Stimulated activated CD4-positive, alpha-beta T cell treated with anti-CD3 and anti-CD28 coated beads, TNF-alpha, amount 100 ng/mL, for 48 hours (primary cell): ENCODE measurements around the gene P3H2.
"Not testable (repeated sequence)": the region's sequence is repeated elsewhere in the genome, so short reads cannot be mapped to it uniquely, and the experiment has no call there.

Experiments
- DNase-seq, 3 donors: peaks; one replicate each; pipeline ENCODE4 v3.0.0-alpha.2; 2020; ENCODE audit warnings: low read depth in 3 of 3

P3H2 gene

GRCh38 chr3:190120269-190121060 is at the start of gene P3H2:
P3H2 (minus strand) TSS chr3:190120897; CDS start chr3:190120731, 166 bp downstream.
- peak in 2 of 3 donors; percentile 8 to 13 for DNase-seq

- DNase-seq, result no peak
These were observed 49.2 kb upstream of the P3H2 start for GRCh38 chr3:190169877-190170276.

- DNase-seq, result no peak
These were observed 48.5 kb upstream of the P3H2 start for GRCh38 chr3:190169243-190169642.

DNA sequence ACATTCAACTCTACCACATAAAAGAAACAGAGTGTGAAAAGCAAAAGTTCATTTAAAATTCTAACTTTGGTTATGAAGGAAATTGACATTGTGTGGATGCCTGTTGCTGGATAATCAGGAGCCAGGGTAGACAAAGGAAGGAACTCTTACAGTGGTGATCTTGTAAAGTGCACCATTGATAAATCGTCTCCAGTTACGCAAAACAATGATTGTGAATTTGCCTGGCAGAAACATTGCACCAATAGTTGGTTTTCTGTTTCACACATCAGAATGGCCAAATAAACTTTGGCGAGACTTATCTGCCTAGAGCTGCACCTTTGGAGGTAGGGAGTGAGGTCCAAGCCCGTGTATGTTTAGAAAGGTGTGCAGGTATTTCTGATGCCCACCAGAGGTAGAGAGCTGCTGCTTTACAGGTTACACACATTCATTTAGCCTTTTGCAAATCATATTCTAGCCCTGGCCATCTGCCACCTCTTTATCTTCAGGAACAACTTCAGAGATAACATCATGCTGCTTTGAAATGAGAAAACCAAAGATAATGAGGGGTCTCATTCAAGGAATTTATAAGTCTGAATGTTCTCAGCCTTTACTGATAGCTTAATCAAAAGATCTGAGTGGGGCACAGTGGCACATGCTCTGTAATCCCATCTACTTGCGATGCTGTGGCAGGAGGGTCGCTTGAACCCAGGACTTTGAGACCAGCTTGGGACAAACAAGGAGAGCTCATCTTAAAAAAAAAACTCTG is 47.4 kb upstream of the P3H2 start:
- no peak for DNase-seq

DNA sequence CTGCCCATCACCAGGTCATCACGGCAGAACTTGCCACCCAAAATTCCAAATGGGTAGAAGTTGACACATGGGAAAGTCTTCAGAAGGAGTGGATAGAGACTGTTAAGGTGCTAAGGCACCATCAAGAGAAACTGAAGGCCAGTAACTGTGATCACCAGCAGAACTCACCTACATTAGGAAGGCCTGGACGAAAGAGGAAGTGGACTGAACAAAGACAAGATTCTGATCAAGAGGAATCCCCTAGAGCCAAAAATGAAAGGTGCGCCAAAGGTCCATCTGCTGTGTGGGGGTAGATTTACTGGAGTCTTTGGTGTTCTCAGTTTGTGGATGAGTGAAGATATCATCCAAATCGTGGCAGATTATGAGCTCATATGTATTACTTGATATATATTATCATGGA is 46.3 kb upstream of the P3H2 start:
- no peak for DNase-seq

DNA sequence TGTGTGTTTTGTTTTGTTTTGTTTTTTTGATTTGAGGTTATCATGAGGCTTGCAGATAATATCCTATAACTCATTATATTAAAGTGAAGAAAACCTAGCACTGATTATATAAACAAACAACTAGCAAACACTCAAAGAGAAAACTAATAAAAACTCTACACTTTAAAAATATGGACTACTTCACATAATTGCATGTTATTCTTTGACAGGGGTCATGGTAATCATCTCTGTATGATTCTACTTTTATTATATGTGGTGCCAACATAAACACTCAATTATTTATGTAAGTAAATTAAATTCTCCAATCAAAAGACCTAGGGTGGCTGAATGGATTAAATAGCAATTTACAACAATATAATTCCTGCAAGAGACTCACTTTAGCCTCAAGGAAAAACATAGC is 44.6 kb upstream of the P3H2 start:
- DNase-seq, result no peak

DNA sequence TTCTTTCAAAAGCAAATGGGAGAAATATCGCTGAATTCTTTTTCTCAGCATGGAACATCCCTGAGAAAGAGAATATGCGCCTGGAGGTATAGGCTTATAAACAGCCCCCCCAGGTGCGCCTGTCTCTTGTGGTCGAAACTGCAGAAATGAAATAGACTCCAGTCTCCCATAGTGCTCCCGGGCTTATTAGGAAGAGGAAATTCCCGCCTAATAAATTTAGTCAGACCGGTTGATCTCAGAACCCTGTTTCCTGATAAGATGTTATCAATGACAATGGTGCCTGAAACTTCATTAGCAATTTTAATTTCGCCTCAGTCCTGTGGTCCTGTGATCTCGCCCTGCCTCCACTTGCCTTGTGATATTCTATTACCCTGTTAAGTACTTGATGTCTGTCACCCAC is 41.3 kb upstream of the P3H2 start:
- DNase-seq, result not testable (repeated sequence)

DNA sequence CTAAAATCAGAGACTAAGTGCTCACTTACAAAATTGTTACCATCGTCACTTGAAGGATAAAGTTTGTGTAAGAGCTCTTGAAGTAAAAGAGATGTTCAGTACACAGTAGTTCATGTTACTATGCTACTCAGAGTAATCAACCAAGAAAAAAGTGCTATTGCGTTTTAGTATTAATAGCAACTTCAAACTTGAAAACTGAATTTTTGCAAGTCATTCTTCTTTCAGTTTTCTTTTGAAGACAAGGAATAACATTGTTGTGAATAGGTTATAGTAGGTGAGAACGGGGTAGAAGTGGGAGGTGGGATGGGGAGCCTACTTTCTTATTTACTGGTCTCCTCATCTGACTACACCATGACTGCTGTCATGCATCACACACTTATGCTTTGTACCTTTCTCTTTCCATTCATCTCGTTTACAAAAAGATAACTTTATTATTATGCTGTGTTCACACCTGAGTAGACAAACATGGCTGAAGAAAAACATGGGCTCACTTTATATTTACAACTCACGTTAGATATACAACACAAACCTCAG is 39.3 kb upstream of the P3H2 start:
- no peak for DNase-seq

DNA sequence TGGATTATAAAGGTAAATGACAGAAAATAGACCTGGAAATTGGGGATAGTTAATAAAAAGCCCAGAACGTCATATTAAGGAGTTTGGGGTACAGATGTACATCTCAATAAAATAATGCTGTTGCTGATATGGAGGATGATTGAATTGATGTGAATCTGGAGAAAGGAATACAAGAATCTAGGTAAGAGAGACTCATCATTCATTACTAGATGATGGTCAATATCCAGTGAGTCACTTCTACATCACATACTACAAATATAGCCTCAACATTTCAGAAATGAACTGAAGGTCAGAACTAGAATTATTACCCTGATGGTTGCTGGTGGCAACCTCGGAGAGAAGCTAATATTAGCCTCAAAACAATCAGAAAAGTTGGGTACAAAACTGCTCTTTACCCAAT is 37.6 kb upstream of the P3H2 start:
- DNase-seq, result no peak

DNA sequence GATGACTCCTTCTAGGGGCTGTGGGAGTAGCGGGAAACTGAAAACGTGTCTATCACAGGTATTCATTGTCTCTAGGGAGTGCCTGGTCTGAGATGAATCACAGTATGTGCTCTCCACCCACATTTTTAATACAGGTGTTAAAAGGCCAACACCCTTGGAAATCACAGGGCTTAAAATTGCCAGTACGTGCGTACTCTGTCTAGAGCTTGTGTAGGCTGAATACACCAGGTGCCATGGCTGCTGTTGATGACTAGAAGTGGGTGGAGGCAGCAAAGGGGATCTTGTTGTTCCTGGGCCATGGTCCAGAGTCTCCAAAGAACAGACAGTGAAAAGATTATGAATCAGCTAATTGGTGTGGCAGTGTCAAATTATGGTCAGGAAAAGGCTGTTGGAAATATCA is 35.1 kb upstream of the P3H2 start:
- no peak for DNase-seq

DNA sequence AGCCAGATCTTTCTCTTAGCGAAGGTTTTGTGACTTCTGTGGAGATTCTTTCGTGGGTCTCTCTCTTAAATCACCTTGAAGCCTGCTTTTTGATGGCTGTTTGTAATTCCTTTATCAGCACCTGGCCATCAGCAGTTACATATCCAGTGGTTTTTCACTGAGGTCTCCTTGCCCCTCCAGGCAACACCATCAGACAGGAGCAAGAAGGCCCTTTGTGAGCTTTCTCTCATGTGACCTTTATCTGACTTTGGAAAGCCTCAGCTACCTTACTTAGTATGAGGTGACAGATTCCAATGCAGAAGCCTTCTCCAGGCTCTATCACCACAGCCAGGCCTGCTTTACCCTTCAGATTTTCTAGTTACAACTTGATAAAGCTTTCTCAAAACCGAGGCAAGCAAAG is 30.0 kb upstream of the P3H2 start:
- no peak for DNase-seq

- not testable (repeated sequence) for DNase-seq
These were observed 29.3 kb upstream of the P3H2 start for GRCh38 chr3:190149830-190150619.

- DNase-seq, result not testable (repeated sequence)
These were observed 24.1 kb upstream of the P3H2 start for GRCh38 chr3:190144793-190145192.

GRCh38 chr3:190142041-190142440 is 21.3 kb upstream of the P3H2 start:
- DNase-seq, result no peak

DNA sequence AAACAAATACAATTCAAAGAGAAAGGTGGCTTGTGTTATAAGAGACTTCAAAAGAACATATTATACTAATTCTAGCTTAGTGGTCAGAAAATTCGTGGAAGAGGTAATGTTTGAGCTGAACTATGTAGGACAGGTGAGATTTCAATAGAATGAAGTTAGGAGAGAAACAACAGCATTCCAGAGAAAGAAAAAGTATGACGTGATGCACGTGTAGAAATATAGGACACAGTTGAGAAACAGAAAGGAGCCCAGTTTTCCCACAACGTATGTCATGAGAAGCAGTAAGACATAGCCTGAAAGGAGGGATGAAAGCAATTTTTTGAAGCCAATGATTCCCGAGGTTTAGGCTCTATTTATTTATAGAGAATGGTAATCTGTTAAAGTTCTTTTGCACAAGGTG is 18.7 kb upstream of the P3H2 start:
- no peak for DNase-seq

DNA sequence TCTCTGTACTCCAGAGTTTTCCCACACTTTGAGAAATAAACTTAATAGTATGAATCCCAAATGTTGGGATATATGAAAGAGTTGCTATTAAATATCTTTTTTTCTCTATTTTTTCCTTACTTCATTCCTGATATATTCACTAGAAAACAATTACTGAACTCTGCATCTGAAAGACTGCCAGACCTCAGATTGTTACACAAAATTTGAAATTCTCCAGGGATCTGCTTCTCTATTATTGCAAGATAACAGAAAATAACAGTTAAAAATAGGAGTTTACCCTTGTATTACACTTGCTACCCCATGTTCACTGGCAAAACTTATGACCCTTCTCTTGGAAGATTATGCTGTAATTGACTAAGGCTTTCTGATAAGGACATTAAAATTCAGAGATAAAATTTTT is 11.7 kb upstream of the P3H2 start:
- DNase-seq, result no peak

DNA sequence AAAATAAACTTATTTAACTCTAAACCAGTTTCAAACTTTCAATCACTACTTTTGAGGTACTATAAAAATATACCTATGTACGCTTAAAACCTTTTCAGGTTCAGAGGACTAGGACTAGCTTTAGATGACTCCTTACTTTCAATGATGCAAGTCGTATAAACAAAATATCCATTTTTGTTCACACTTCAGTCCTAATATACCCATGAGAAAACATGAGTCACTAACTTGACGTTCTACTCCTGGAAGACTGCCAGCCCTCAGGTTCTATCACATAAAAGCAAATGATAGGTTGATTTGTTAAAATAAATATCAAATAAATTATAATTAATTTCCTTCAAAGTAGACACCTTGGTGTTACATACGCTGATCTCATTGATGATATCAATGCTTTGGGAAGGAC is 10.6 kb upstream of the P3H2 start:
- no peak for DNase-seq

- no peak for DNase-seq
These were observed 10.0 kb upstream of the P3H2 start for GRCh38 chr3:190130696-190131095.

- DNase-seq, result no peak
These were observed 9.3 kb upstream of the P3H2 start for GRCh38 chr3:190130037-190130436.

GRCh38 chr3:190127797-190128196 is 7.1 kb upstream of the P3H2 start:
- DNase-seq, result no peak

DNA sequence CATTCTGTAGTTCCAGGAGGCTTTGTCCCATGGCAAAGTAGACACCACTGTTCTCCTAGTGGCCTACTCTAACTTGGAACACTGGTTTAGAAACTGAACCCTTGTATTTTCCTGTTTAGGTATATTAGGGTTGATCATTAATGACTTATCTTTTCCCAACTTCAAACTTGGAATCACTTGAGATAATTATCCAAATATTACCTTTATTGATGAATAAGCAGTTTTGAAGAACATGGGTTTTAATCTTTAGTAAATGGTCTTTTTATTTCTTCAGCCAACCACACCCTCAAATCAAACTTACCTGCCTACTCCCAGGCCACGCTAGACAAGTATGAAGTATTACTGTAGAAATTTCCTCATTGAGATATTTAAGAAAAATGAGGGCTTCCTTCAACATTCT is 6.5 kb upstream of the P3H2 start:
- DNase-seq, result no peak

- no peak for DNase-seq
These were observed 4.9 kb upstream of the P3H2 start for GRCh38 chr3:190125436-190126068.
